ENCODE data around the gene ARL15. TPM values are rescaled to one million over a fixed set of nuclear protein-coding genes. Genes with fewer than 3 reads are reported as not detected.

The ARL15 gene
- total and polyA plus RNA-seq, 7 donors: 11.7 to 30.7 (median 16.6) TPM

GRCh38 chr5:54261596-54261995 is 48.8 kb downstream of the ARL15 start:
- H3K9me3 ChIP-seq: no peaks in the 10 kb centered on the region
- DNase-seq: no peak
- H3K36me3 ChIP-seq: no peaks in the 10 kb centered on the region
- no peaks in the 10 kb centered on the region for H3K4me1 ChIP-seq
- intact Hi-C loops (cut with DNase I): no loop called here
- no peak for TF ChIP-seq POLR2A (IDR thresholded peaks at IDR 0.05)
- TF ChIP-seq POLR2AphosphoS5 (IDR thresholded peaks at IDR 0.05): no peak
- no peak for TF ChIP-seq EP300 (IDR thresholded peaks at IDR 0.05)
- TF ChIP-seq CTCF (IDR thresholded peaks at IDR 0.05): no peak
- no peak overlapping the region for H3K4me3 ChIP-seq
- H3K27me3 ChIP-seq: no peaks in the 10 kb centered on the region
- no peak overlapping the region for H3K27ac ChIP-seq
- 96% methylated on average over 3 of the region's 3 CpGs for WGBS, 2 donors

DNA sequence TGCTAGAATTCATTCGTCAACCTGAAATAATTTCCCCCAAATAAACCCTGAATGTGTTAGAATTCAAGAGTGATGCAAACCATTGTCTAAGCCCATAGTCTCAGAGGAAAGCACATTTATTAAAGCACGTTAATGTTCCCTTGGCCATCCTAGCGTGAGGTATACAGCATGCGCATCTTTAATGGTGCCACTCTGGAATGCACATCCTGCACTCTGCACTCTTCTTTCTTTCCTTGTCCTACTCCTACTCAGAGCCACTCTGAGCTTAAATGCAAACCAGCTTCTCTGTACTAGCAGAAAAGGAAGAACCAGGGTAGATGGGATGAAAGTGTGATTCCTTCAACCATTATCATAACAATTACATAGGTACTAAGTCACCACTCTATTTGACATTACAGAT is 50.4 kb downstream of the ARL15 start:
- Histone ChIP-seq H3K9me3 (no peaks in the 10 kb centered on the region), H3K4me1 (no peaks in the 10 kb centered on the region), H3K27me3 (no peaks in the 10 kb centered on the region), H3K4me3 (no peak overlapping the region), H3K36me3 (no peaks in the 10 kb centered on the region), H3K27ac (no peak overlapping the region)
- 95 to 96% methylated on average over 4 of the region's 4 CpGs for WGBS, 2 donors
- intact Hi-C loops (cut with DNase I): no loop called here
- TF ChIP-seq CTCF (IDR thresholded peaks at IDR 0.05): no peak
- no peak for DNase-seq

DNA sequence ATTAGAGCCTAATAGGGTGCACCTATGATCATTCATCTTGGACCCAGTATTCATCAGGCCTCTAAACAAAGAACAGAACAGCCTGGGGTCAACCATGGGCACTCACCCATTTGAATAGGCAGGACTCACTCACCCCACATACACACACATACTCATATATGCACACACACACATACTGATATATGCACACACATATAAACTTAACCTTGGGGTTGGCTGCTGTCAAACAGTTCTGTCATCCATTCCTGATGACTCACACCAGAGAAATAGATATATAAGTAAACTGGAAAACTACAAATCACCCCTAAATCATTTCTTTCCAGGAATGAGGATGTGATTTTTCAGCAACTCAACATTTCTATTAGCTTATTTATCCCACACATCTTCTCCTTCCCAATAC is 51.3 kb downstream of the ARL15 start:
- TF ChIP-seq POLR2AphosphoS5 (IDR thresholded peaks at IDR 0.05): no peak
- no peak for TF ChIP-seq POLR2A (IDR thresholded peaks at IDR 0.05)
- TF ChIP-seq CTCF (IDR thresholded peaks at IDR 0.05): no peak
- Histone ChIP-seq H3K4me3 (no peak overlapping the region), H3K9me3 (no peaks in the 10 kb centered on the region), H3K27me3 (no peaks in the 10 kb centered on the region), H3K4me1 (peaks cover 0 to 3% (median 0%) of the 10 kb centered on the region in 4 donors), H3K27ac (no peak overlapping the region), H3K36me3 (no peaks in the 10 kb centered on the region)
- no peak for DNase-seq
- intact Hi-C loops (cut with DNase I): no loop called here

DNA sequence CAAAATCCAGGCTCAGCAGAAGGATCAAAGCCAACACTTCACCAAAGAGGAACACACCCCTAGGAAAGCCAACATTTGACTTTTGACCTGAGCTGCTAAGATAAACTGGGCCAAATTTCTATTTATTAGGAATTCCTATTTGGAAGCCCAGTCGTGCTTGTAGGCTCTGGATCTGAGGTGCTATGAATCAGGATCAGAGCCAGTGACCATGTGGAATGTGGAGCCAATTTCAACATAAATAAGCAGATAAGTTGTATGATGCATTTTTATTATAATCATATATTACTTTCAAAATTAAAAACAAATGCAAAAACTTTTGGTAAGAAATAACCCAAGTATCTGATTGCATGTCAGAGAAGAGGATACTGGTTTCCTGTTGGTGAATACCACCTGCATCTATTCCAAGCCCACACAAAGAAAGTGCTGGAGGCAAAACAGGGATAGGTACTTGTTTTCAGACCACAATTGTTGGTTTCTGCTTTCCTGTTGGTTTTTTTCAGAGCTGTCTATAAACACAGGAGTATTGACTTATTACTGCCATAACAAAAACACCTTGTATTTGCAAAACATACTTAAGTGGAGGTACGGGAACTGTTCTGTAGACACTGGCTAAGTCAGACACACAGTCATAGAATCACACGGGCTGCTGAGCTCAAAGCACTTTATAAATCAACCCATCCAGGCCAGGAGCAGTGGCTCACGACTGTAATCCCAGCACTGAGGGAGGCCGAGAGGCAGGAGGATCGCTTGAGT is 52.8 kb downstream of the ARL15 start:
- Histone ChIP-seq H3K9me3 (no peaks in the 10 kb centered on the region), H3K4me3 (no peak overlapping the region), H3K27ac (no peak overlapping the region), H3K4me1 (peaks cover 0 to 3% (median 0%) of the 10 kb centered on the region in 4 donors), H3K36me3 (no peaks in the 10 kb centered on the region), H3K27me3 (no peaks in the 10 kb centered on the region)
- no peak for DNase-seq
- 70 to 86% methylated on average over 6 of the region's 6 CpGs for WGBS, 2 donors
- TF ChIP-seq CTCF (IDR thresholded peaks at IDR 0.05): no peak
- intact Hi-C loops (cut with DNase I): no loop called here

Data from sigmoid colon (tissue), 7 donors.